Spleen (tissue), 11 donors: Measurements from ENCODE around the gene AMIGO3. TPM values are rescaled to one million over a fixed set of nuclear protein-coding genes. Genes with fewer than 3 reads are reported as not detected.

Experiments
- DNase-seq: peaks from one replicate; pipeline ENCODE4 v3.0.0-alpha.2; 2020
- H3K27ac ChIP-seq, 8 donors: fragments of 200-600 bp; sonication (generic) in 7 of 8; 1 replicate in 4 of 8; 2 replicates in 4 of 8; pipeline versions ENCODE4 v1.5.0 to v1.8.0; 2016 to 2021; ENCODE audit warnings: inconsistent platforms in 4 of 8, mild to moderate bottlenecking in 4 of 8, moderate library complexity in 1 of 8
- H3K27me3 ChIP-seq, 7 donors: fragments of 200-600 bp; sonication (generic) in 6 of 7; replicated peaks in 1 of 7; 1 replicate in 4 of 7; 2 replicates in 3 of 7; pipeline versions ENCODE4 v1.5.0 to v1.8.0; 2016 to 2021; ENCODE audit warnings: inconsistent platforms in 3 of 7, mild to moderate bottlenecking in 1 of 7
- H3K36me3 ChIP-seq, 6 donors: fragments of 200-600 bp; sonication (generic) in 5 of 6; 1 replicate in 4 of 6; 2 replicates in 2 of 6; pipeline versions ENCODE4 v1.5.0 to v1.8.0; 2016 to 2021; ENCODE audit warnings: inconsistent platforms in 2 of 6
- H3K4me1 ChIP-seq, 6 donors: fragments of 200-600 bp; sonication (generic) in 5 of 6; 1 replicate in 3 of 6; 2 replicates in 3 of 6; pipeline versions ENCODE4 v1.5.0 to v1.8.0; 2016 to 2021; ENCODE audit warnings: inconsistent platforms in 3 of 6
- H3K4me3 ChIP-seq, 8 donors: fragments of 200-600 bp; sonication (generic) in 7 of 8; 1 replicate in 4 of 8; 2 replicates in 4 of 8; pipeline versions ENCODE4 v1.5.0 to v1.8.0; 2016 to 2021; ENCODE audit warnings: inconsistent platforms in 4 of 8, mild to moderate bottlenecking in 4 of 8, moderate library complexity in 2 of 8
- H3K9me3 ChIP-seq, 8 donors: fragments of 200-600 bp; sonication (generic) in 7 of 8; 1 replicate in 4 of 8; 2 replicates in 4 of 8; pipeline versions ENCODE4 v1.5.0 to v1.8.0; 2016 to 2021; ENCODE audit warnings: inconsistent platforms in 4 of 8
- POLR2A ChIP-seq, 3 donors: fragments of 450-650 bp; IDR thresholded peaks; one replicate each; pipeline ENCODE4 v1.5.1; 2017; ENCODE audit warnings: antibody characterized with exemption in 3 of 3, mild to moderate bottlenecking in 1 of 3
- POLR2AphosphoS5 ChIP-seq, 3 donors: sonication (generic); formaldehyde crosslinking; IDR thresholded peaks; one replicate each; pipeline ENCODE4 v1.5.1; 2017; ENCODE audit warnings: antibody characterized with exemption in 3 of 3
- WGBS, 5 donors: extraction: QIAGEN DNeasy Blood & Tissue Kit in 3 of 5; methylation state at CpG; one replicate each; pipeline versions ENCODE4 v1.1.5 to v1.1.7; 2013 to 2018; 5-methylcytosine and 5-hydroxymethylcytosine counted together
- intact Hi-C: fragments of 100-400 bp; cut with DNase I; formaldehyde crosslinking; loops from one replicate; pipeline ENCODE4 v1.15.0; 2023; ENCODE audit warnings: low total_unique reads
- polyA plus RNA-seq, 3 donors: library from polyadenylated mRNA; stranded (reverse); fragments of 200-250 nt; gene quantifications; one replicate each; pipeline ENCODE4 v1.2.1, GENCODE V29; 2013
- total RNA-seq, 7 donors: library from RNA; depleted of rRNA in 3 of 7; stranded (reverse); fragments of >200 nt in 3 of 7; fragmentation: NEBNext Ultra II Directional in 4 of 7; extraction: Animal tissue kit (Norgen Biotek cat#: 25700) in 4 of 7; gene quantifications; one replicate each; pipeline versions ENCODE4 v1.1.0 to v1.2.1, GENCODE V29; 2016 to 2021
- TF ChIP-seq, protein P1 (sequence below), 11 experiments: fragments of 200-600 bp in 7 of 11; fragments of 450-650 bp in 4 of 11; sonication (generic) in 4 of 11; IDR thresholded peaks in 8 of 11; conservative IDR thresholded peaks in 3 of 11; 1 replicate in 7 of 11; 2 replicates in 4 of 11; pipeline versions ENCODE4 v1.4.0 to v1.8.0; 2016 to 2021; ENCODE audit warnings: antibody characterized with exemption in 11 of 11, inconsistent platforms in 4 of 11, mild to moderate bottlenecking in 1 of 11
- donor health status: healthy with polysubstance abuse.
- donor health status: DM: no; HTN: no; CAD: no; lungs with moderate emphysema.
- donor health status: DM: no; HTN: no; CAD: no.
- donor health status: Bipolar disorder and iron deficiency.
- donor health status: healthy.
- donor health status: DM: no; HTN: no; CAD: no.
- donor health status: DM: yes; HTN: yes; CAD: no.

The AMIGO3 gene
- total and polyA plus RNA-seq, 10 donors, result 0.23 to 1.6 (median 0.95) TPM; not detected in 4

DNA sequence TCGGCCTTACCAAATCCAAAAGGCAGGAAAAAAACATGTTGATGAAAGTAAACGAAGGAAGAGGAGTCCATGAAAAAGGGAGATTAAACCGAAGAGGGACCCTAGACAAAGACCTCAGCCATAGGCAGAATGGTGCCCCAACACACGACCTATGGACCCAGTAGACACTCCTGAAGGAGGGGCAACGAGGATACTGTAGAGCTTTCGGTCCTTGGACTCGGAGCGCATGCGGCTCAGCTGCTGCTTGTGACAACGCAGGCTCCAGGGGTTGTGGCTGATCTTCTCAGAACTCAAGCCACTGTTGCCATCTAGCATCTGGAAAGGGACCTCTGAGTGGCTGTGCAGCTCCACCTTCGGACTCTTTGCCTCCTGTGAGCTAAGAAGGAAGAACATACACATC is 13.1 kb upstream of the AMIGO3 start:
- TF ChIP-seq, protein P1, sequence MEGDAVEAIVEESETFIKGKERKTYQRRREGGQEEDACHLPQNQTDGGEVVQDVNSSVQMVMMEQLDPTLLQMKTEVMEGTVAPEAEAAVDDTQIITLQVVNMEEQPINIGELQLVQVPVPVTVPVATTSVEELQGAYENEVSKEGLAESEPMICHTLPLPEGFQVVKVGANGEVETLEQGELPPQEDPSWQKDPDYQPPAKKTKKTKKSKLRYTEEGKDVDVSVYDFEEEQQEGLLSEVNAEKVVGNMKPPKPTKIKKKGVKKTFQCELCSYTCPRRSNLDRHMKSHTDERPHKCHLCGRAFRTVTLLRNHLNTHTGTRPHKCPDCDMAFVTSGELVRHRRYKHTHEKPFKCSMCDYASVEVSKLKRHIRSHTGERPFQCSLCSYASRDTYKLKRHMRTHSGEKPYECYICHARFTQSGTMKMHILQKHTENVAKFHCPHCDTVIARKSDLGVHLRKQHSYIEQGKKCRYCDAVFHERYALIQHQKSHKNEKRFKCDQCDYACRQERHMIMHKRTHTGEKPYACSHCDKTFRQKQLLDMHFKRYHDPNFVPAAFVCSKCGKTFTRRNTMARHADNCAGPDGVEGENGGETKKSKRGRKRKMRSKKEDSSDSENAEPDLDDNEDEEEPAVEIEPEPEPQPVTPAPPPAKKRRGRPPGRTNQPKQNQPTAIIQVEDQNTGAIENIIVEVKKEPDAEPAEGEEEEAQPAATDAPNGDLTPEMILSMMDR (IDR thresholded peaks at IDR 0.05 in 8 of 11, conservative IDR thresholded peaks at IDR 0.05 in 3 of 11), result no peak
- TF ChIP-seq POLR2A (IDR thresholded peaks at IDR 0.05), result no peak
- no peak for TF ChIP-seq POLR2AphosphoS5 (IDR thresholded peaks at IDR 0.05)
- intact Hi-C loops, result no loop called here
- Histone ChIP-seq H3K4me3 (no peak overlapping the region), H3K27me3 (no peaks in the 10 kb centered on the region), H3K9me3 (no peaks in the 10 kb centered on the region), H3K4me1 (peaks cover 0 to 12% (median 6%) of the 10 kb centered on the region in 6 donors), H3K36me3 (peaks cover 4 to 100% (median 66%) of the 10 kb centered on the region in 6 donors), H3K27ac (no peak overlapping the region)
- 90 to 97% (median 95%) methylated on average over 10 to 11 of the region's 11 CpGs for WGBS, 5 donors
- no peak for DNase-seq

GRCh38 chr3:49729966-49730609 is 10.6 kb upstream of the AMIGO3 start:
- no peak for DNase-seq
- H3K4me3 ChIP-seq, result no peak overlapping the region
- TF ChIP-seq, protein P1 (IDR thresholded peaks at IDR 0.05 in 8 of 11, conservative IDR thresholded peaks at IDR 0.05 in 3 of 11), result no peak
- TF ChIP-seq POLR2A (IDR thresholded peaks at IDR 0.05), result no peak
- TF ChIP-seq POLR2AphosphoS5 (IDR thresholded peaks at IDR 0.05), result no peak
- no peaks in the 10 kb centered on the region for H3K9me3 ChIP-seq
- no peak overlapping the region for H3K27ac ChIP-seq
- peaks cover 4 to 100% (median 59%) of the 10 kb centered on the region in 6 donors for H3K36me3 ChIP-seq
- peaks cover 0 to 25% (median 10%) of the 10 kb centered on the region in 6 donors for H3K4me1 ChIP-seq
- no peaks in the 10 kb centered on the region for H3K27me3 ChIP-seq
- intact Hi-C loops, result no loop called here
- 94 to 100% (median 98%) methylated on average over 4 of the region's 4 CpGs for WGBS, 5 donors

- 92 to 98% (median 95%) methylated on average over 12 to 15 of the region's 15 CpGs for WGBS, 5 donors
- Histone ChIP-seq H3K4me3 (no peak overlapping the region), H3K36me3 (peaks cover 4 to 82% (median 48%) of the 10 kb centered on the region in 6 donors), H3K27me3 (no peaks in the 10 kb centered on the region), H3K27ac (peak overlapping the region in 2 of 8 donors; percentile 98), H3K9me3 (no peaks in the 10 kb centered on the region), H3K4me1 (peaks cover 6 to 32% (median 16%) of the 10 kb centered on the region in 6 donors)
- peak in 2 of 3 donors; percentile 37 to 69 for TF ChIP-seq POLR2AphosphoS5 (IDR thresholded peaks at IDR 0.05)
- TF ChIP-seq, protein P1 (IDR thresholded peaks at IDR 0.05 in 8 of 11, conservative IDR thresholded peaks at IDR 0.05 in 3 of 11), result no peak
- DNase-seq, result no peak
- intact Hi-C loops, result no loop called here
These were observed 8.5 kb upstream of the AMIGO3 start for GRCh38 chr3:49727924-49728361.

GRCh38 chr3:49727154-49727923 is 7.9 kb upstream of the AMIGO3 start:
- H3K27ac ChIP-seq, result peak overlapping the region in 5 of 8 donors; percentile 43 to 98 (median 47)
- H3K9me3 ChIP-seq, result no peaks in the 10 kb centered on the region
- no peaks in the 10 kb centered on the region for H3K27me3 ChIP-seq
- TF ChIP-seq, protein P1 (IDR thresholded peaks at IDR 0.05 in 8 of 11, conservative IDR thresholded peaks at IDR 0.05 in 3 of 11), result no peak
- peak in 2 of 3 donors; percentile 30 to 67 for TF ChIP-seq POLR2AphosphoS5 (IDR thresholded peaks at IDR 0.05)
- 79 to 94% (median 89%) methylated on average over 4 to 19 of the region's 19 CpGs for WGBS, 5 donors
- no peak overlapping the region for H3K4me3 ChIP-seq
- H3K36me3 ChIP-seq, result peaks cover 4 to 82% (median 44%) of the 10 kb centered on the region in 6 donors
- peaks cover 12 to 38% (median 22%) of the 10 kb centered on the region in 6 donors for H3K4me1 ChIP-seq
- intact Hi-C loops, result no loop called here
- peak; percentile 81 for DNase-seq
